ENCODE results near the gene PHLDB3.

The PHLDB3 gene

GRCh38 chr19:43488179-43488578, 16.4 kb downstream of the PHLDB3 start:
- H3K4me3 ChIP-seq (replicated peaks; ENCODE audit: insufficient read depth, low read length): no peak overlapping the region
- TF ChIP-seq SPI1 (IDR thresholded peaks at IDR 0.05; ENCODE audit: borderline replicate concordance, low read depth) (no peak), POLR2AphosphoS5 (IDR thresholded peaks at IDR 0.05; ENCODE audit: low read depth) (no peak)
- no peak overlapping the region for H3K27ac ChIP-seq (replicated peaks)
- no peak for DNase-seq (ENCODE audit: low read depth in 1 of 2, low spot score in 1 of 2)
- no peaks in the 10 kb centered on the region for H3K27me3 ChIP-seq (ENCODE audit: insufficient read depth, poor library complexity, severe bottlenecking)

DNA sequence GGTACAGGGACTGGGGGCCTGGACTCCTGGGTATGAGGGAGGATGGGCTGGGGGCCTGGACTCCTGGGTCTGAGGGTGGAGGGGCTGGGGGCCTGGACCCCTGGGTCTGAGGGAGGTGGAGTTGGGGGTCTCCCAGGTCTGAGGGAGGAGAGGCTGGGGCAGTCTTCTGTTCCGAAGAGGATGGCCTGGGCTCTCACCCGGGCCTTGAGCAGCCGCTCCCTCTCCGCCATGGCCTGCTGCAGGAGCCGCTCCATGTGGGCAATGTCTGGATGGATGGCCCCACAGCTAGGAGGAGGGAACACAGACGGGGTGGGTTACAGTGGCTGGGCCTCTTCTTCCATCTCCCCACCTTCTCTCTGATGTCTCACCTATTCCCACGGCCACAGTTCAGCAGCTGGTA, 18.1 kb downstream of the PHLDB3 start:
- DNase-seq (ENCODE audit: low read depth in 1 of 2, low spot score in 1 of 2): no peak
- Histone ChIP-seq H3K27me3 (ENCODE audit: insufficient read depth, poor library complexity, severe bottlenecking) (no peaks in the 10 kb centered on the region), H3K4me3 (replicated peaks; ENCODE audit: insufficient read depth, low read length) (no peak overlapping the region), H3K27ac (replicated peaks) (no peak overlapping the region)
- TF ChIP-seq SPI1 (IDR thresholded peaks at IDR 0.05; ENCODE audit: borderline replicate concordance, low read depth) (no peak), GABPA (IDR thresholded peaks at IDR 0.05; ENCODE audit: low read depth) (no peak), POLR2AphosphoS5 (IDR thresholded peaks at IDR 0.05; ENCODE audit: low read depth) (no peak), CTCF (IDR thresholded peaks at IDR 0.05; ENCODE audit: insufficient read depth, low read length) (no peak)
- TF ChIP-seq, protein P1, sequence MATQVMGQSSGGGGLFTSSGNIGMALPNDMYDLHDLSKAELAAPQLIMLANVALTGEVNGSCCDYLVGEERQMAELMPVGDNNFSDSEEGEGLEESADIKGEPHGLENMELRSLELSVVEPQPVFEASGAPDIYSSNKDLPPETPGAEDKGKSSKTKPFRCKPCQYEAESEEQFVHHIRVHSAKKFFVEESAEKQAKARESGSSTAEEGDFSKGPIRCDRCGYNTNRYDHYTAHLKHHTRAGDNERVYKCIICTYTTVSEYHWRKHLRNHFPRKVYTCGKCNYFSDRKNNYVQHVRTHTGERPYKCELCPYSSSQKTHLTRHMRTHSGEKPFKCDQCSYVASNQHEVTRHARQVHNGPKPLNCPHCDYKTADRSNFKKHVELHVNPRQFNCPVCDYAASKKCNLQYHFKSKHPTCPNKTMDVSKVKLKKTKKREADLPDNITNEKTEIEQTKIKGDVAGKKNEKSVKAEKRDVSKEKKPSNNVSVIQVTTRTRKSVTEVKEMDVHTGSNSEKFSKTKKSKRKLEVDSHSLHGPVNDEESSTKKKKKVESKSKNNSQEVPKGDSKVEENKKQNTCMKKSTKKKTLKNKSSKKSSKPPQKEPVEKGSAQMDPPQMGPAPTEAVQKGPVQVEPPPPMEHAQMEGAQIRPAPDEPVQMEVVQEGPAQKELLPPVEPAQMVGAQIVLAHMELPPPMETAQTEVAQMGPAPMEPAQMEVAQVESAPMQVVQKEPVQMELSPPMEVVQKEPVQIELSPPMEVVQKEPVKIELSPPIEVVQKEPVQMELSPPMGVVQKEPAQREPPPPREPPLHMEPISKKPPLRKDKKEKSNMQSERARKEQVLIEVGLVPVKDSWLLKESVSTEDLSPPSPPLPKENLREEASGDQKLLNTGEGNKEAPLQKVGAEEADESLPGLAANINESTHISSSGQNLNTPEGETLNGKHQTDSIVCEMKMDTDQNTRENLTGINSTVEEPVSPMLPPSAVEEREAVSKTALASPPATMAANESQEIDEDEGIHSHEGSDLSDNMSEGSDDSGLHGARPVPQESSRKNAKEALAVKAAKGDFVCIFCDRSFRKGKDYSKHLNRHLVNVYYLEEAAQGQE (IDR thresholded peaks at IDR 0.05; ENCODE audit: insufficient replicate concordance, low read depth): no peak

- no peak for TF ChIP-seq GABPA (IDR thresholded peaks at IDR 0.05; ENCODE audit: low read depth)
- no peak for TF ChIP-seq POLR2AphosphoS5 (IDR thresholded peaks at IDR 0.05; ENCODE audit: low read depth)
- TF ChIP-seq, protein P1 (IDR thresholded peaks at IDR 0.05; ENCODE audit: insufficient replicate concordance, low read depth): no peak
- no peak for TF ChIP-seq CTCF (IDR thresholded peaks at IDR 0.05; ENCODE audit: insufficient read depth, low read length)
- no peak for TF ChIP-seq SPI1 (IDR thresholded peaks at IDR 0.05; ENCODE audit: borderline replicate concordance, low read depth)
- Histone ChIP-seq H3K27me3 (ENCODE audit: insufficient read depth, poor library complexity, severe bottlenecking) (no peaks in the 10 kb centered on the region), H3K4me3 (replicated peaks; ENCODE audit: insufficient read depth, low read length) (no peak overlapping the region), H3K27ac (replicated peaks) (no peak overlapping the region)
- DNase-seq (ENCODE audit: low read depth in 1 of 2, low spot score in 1 of 2): no peak
These were observed 18.6 kb downstream of the PHLDB3 start for GRCh38 chr19:43485951-43486350.

DNA sequence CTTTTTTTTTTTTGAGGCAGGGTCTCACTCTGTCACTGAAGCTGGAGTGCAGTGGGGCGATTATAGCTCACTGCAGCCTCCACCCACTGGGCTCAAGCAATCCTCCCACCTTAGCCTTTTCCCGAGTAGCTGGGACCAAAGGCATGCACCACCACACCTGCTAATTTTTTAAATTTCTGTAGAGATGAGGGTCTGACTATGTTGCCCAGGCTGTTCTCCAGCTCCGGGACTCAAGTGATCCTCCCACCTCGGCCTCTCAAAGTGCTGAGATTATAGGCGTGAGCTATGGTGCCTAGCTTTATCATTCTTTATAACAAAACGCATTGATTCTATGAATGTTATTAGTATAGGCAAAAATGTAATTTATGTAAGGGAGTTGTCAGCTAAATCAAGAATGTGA, 21.3 kb downstream of the PHLDB3 start:
- DNase-seq (ENCODE audit: low read depth in 1 of 2, low spot score in 1 of 2): no peak
- TF ChIP-seq GABPA (IDR thresholded peaks at IDR 0.05; ENCODE audit: low read depth): no peak
- Histone ChIP-seq H3K27me3 (ENCODE audit: insufficient read depth, poor library complexity, severe bottlenecking) (no peaks in the 10 kb centered on the region), H3K27ac (replicated peaks) (no peak overlapping the region), H3K4me3 (replicated peaks; ENCODE audit: insufficient read depth, low read length) (no peak overlapping the region)

DNA sequence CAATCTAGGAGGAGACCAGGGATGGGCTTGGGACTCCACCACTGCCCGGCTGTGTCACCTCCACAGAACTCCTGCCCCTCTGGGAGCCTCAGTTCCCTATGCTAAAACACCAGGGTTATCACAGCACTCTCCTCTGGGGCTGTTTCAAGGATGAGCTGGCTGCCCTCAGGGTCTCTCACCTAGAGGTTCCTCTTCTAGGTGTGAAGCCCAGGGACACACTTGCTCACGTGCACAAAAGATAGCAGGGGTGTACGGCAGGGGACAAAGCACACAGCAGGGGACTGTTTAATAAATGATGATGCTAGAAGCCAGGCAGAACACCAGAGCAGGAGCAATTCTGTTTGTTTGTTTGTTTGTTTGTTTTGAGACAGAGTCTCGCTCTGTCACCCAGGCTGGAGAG, 22.4 kb downstream of the PHLDB3 start:
- no peak for TF ChIP-seq POLR2AphosphoS5 (IDR thresholded peaks at IDR 0.05; ENCODE audit: low read depth)
- no peak for TF ChIP-seq CTCF (IDR thresholded peaks at IDR 0.05; ENCODE audit: insufficient read depth, low read length)
- TF ChIP-seq SPI1 (IDR thresholded peaks at IDR 0.05; ENCODE audit: borderline replicate concordance, low read depth): no peak
- no peak for TF ChIP-seq GABPA (IDR thresholded peaks at IDR 0.05; ENCODE audit: low read depth)
- H3K4me3 ChIP-seq (replicated peaks; ENCODE audit: insufficient read depth, low read length): no peak overlapping the region
- no peak for DNase-seq (ENCODE audit: low read depth in 1 of 2, low spot score in 1 of 2)
- no peaks in the 10 kb centered on the region for H3K27me3 ChIP-seq (ENCODE audit: insufficient read depth, poor library complexity, severe bottlenecking)
- no peak overlapping the region for H3K27ac ChIP-seq (replicated peaks)

All from HL-60 (cell line).